AG04449 (cell line): Measurements from ENCODE around the gene SLC6A2.

Source experiments
- CTCF ChIA-PET: fragments of 350-600 bp; formaldehyde crosslinking; extraction: SDS; loops from one replicate; lab custom pipeline; 2021; ENCODE audit warnings: antibody characterized with exemption; lab: Yijun Ruan, JAX
- POLR2A ChIA-PET: fragments of 400-600, 350-600 bp; formaldehyde crosslinking; extraction: SDS; loops from one replicate; lab custom pipeline; 2020; ENCODE audit warnings: antibody characterized with exemption, inconsistent platforms; lab: Yijun Ruan, JAX
- DNase-seq: peaks from one replicate; pipeline ENCODE4 v3.0.0-alpha.2; 2010; ENCODE audit warnings: low read depth, low spot score
- H3K4me3 ChIP-seq: 2 replicates; pipeline ENCODE4 v1.5.1; 2011; ENCODE audit warnings: low read depth, mild to moderate bottlenecking, control low read depth, low read length
- CTCF ChIP-seq: IDR thresholded peaks from one replicate; pipeline ENCODE4 v1.5.1; 2011; ENCODE audit warnings: mild to moderate bottlenecking, moderate library complexity, low read length, control low read depth, inconsistent platforms; ENCODE audit not compliant: insufficient read depth; ENCODE audit errors: missing control alignments

The SLC6A2 gene

GRCh38 chr16:55734665-55735064 lies 78.9 kb downstream of the SLC6A2 start:
- DNase-seq = no peak
- ChIA-PET CTCF (interaction anchor here (0.7 kb wide), 1 partner anchor 270 kb away, joined by 3 read pairs; no protein-coding TSS in a partner anchor), POLR2A (no interaction called here)
- TF ChIP-seq CTCF = no peak
- H3K4me3 ChIP-seq = no peak overlapping the region

GRCh38 chr16:55735120-55735781 lies 79.5 kb downstream of the SLC6A2 start:
- TF ChIP-seq CTCF = no peak
- no peak overlapping the region for H3K4me3 ChIP-seq
- CTCF ChIA-PET = interaction anchor here (0.7 kb wide), 1 partner anchor 271 kb away, joined by 3 read pairs; no protein-coding TSS in a partner anchor
- POLR2A ChIA-PET = no interaction called here
- DNase-seq = no peak

GRCh38 chr16:55736671-55737070 lies 80.9 kb downstream of the SLC6A2 start:
- POLR2A ChIA-PET = no interaction called here
- CTCF ChIA-PET = no interaction called here
- no peak for TF ChIP-seq CTCF
- no peak overlapping the region for H3K4me3 ChIP-seq
- no peak for DNase-seq

- no peak overlapping the region for H3K4me3 ChIP-seq
- no peak for TF ChIP-seq CTCF
- ChIA-PET CTCF (no interaction called here), POLR2A (no interaction called here)
- DNase-seq = no peak
Measured at GRCh38 chr16:55737318-55737717, 81.5 kb downstream of the SLC6A2 start.

- TF ChIP-seq CTCF = no peak
- ChIA-PET CTCF (no interaction called here), POLR2A (no interaction called here)
- no peak overlapping the region for H3K4me3 ChIP-seq
- no peak for DNase-seq
Measured at GRCh38 chr16:55737966-55738365, 82.2 kb downstream of the SLC6A2 start.

GRCh38 chr16:55746081-55746480 lies 90.3 kb downstream of the SLC6A2 start:
- H3K4me3 ChIP-seq = no peak overlapping the region
- CTCF ChIA-PET = no interaction called here
- no peak for TF ChIP-seq CTCF
- DNase-seq = no peak
- POLR2A ChIA-PET = no interaction called here
